Activated CD4-positive, alpha-beta T cell treated with anti-CD3 and anti-CD28 coated beads, Interleukin-2, amount 10 ng/mL, durations not matched to agents 7 days and 5 days (primary cell): ENCODE results near the gene TSC22D3. TPM values are rescaled to one million over a fixed set of nuclear protein-coding genes. Genes with fewer than 3 reads are reported as not detected.

Source experiments
- CTCF ChIA-PET: fragments of 350-600 bp; sonication (Branson Sonifier 250); formaldehyde crosslinking; loops from one replicate; lab custom pipeline; 2021; ENCODE audit warnings: antibody characterized with exemption; lab: Charles Lee
- POLR2A ChIA-PET: fragments of 350-600 bp; sonication (Branson Sonifier 250); formaldehyde crosslinking; loops from one replicate; lab custom pipeline; 2021; ENCODE audit warnings: antibody characterized with exemption; lab: Charles Lee
- DNase-seq: peaks from one replicate; pipeline ENCODE4 v3.0.0-alpha.2; 2020
- H3K27ac Mint-ChIP-seq: one replicate; pipeline ENCODE4 v1.8.0; 2021; ENCODE audit warnings: mild to moderate bottlenecking, moderate library complexity, mixed read lengths
- H3K27me3 Mint-ChIP-seq: one replicate; pipeline ENCODE4 v1.8.0; 2021; ENCODE audit warnings: mixed read lengths
- H3K36me3 Mint-ChIP-seq: one replicate; pipeline ENCODE4 v1.8.0; 2021; ENCODE audit warnings: low read depth, mixed read lengths
- H3K4me1 Mint-ChIP-seq: one replicate; pipeline ENCODE4 v1.8.0; 2021; ENCODE audit warnings: mixed read lengths
- H3K4me3 Mint-ChIP-seq: one replicate; pipeline ENCODE4 v1.8.0; 2021; ENCODE audit warnings: mild to moderate bottlenecking, moderate library complexity, mixed read lengths
- H3K9me3 Mint-ChIP-seq: one replicate; pipeline ENCODE4 v1.8.0; 2021; ENCODE audit warnings: mixed read lengths
- total RNA-seq, 2 experiments: library from RNA; stranded (reverse); gene quantifications; one replicate each; pipeline ENCODE4 v1.2.3, GENCODE V29; 2021

TSC22D3 gene
- total RNA-seq, 2 experiments from 2014 or later: 36.5 to 41.9 TPM

- Mint-ChIP-seq H3K36me3 (no peaks in the 10 kb centered on the region), H3K27me3 (no peaks in the 10 kb centered on the region), H3K9me3 (no peaks in the 10 kb centered on the region), H3K4me3 (no peak overlapping the region), H3K27ac (no peak overlapping the region), H3K4me1 (no peaks in the 10 kb centered on the region)
- DNase-seq: no peak
- CTCF ChIA-PET: interaction anchor here (1.0 to 1.9 kb wide), 2 partner anchors 18 to 53 kb away, joined by 3 to 8 read pairs; no protein-coding TSS in a partner anchor
- POLR2A ChIA-PET: no interaction called here
These were observed 49.6 kb downstream of the TSC22D3 start for GRCh38 chrX:107725761-107726555.

GRCh38 chrX:107724653-107725052 lies 50.9 kb downstream of the TSC22D3 start:
- Mint-ChIP-seq H3K27ac (no peak overlapping the region), H3K4me1 (no peaks in the 10 kb centered on the region), H3K36me3 (no peaks in the 10 kb centered on the region), H3K27me3 (no peaks in the 10 kb centered on the region), H3K4me3 (no peak overlapping the region), H3K9me3 (no peaks in the 10 kb centered on the region)
- ChIA-PET CTCF (interaction anchor here (1.4 to 1.5 kb wide), 2 partner anchors 10 to 65 kb away, joined by 3 read pairs; no protein-coding TSS in a partner anchor), POLR2A (no interaction called here)
- DNase-seq: no peak

GRCh38 chrX:107723511-107723910 lies 52.1 kb downstream of the TSC22D3 start:
- Mint-ChIP-seq H3K9me3 (no peaks in the 10 kb centered on the region), H3K4me1 (no peaks in the 10 kb centered on the region), H3K27ac (peak overlapping the region; percentile 41), H3K27me3 (no peaks in the 10 kb centered on the region), H3K4me3 (no peak overlapping the region), H3K36me3 (no peaks in the 10 kb centered on the region)
- DNase-seq: no peak
- CTCF ChIA-PET: interaction anchor here (1.0 to 1.5 kb wide), 3 partner anchors 9 to 64 kb away, joined by 3 read pairs; no protein-coding TSS in a partner anchor
- POLR2A ChIA-PET: no interaction called here

- no peaks in the 10 kb centered on the region for H3K27me3 Mint-ChIP-seq
- H3K36me3 Mint-ChIP-seq: no peaks in the 10 kb centered on the region
- ChIA-PET POLR2A (no interaction called here), CTCF (interaction anchor here (0.5 to 8.0 kb wide), 4 partner anchors 10 to 54 kb away, joined by 3 to 92 read pairs (median 3); no protein-coding TSS in a partner anchor)
- H3K9me3 Mint-ChIP-seq: no peaks in the 10 kb centered on the region
- H3K27ac Mint-ChIP-seq: no peak overlapping the region
- no peak overlapping the region for H3K4me3 Mint-ChIP-seq
- peaks cover 13% of the 10 kb centered on the region for H3K4me1 Mint-ChIP-seq
- DNase-seq: no peak
These were observed 53.5 kb downstream of the TSC22D3 start for GRCh38 chrX:107721966-107722707.

DNA sequence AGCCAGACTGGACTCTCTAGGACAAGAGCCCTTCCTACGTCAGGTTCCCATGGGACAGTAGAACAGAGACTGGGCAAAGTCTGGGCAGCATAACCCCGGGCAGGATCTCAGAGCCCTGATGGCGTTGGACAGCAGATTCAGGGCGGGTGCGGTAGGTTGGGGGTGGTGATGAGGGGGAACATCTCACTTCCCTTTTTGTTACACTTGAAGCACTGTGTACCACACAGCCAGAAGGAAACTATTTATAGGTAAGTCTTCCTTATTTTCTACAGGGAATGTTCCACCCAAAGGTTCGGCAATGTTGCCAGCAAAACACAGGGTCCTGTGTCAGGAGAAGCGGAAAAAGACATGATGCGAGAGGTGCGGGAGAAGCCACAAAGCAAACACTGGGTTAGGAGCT lies 54.3 kb downstream of the TSC22D3 start:
- Mint-ChIP-seq H3K4me3 (no peak overlapping the region), H3K27ac (no peak overlapping the region), H3K4me1 (peaks cover 14% of the 10 kb centered on the region), H3K36me3 (peaks cover 2% of the 10 kb centered on the region), H3K9me3 (no peaks in the 10 kb centered on the region), H3K27me3 (no peaks in the 10 kb centered on the region)
- ChIA-PET CTCF (interaction anchor here (0.6 to 8.0 kb wide), 2 partner anchors 48 to 59 kb away, joined by 5 to 92 read pairs; no protein-coding TSS in a partner anchor), POLR2A (no interaction called here)
- no peak for DNase-seq

DNA sequence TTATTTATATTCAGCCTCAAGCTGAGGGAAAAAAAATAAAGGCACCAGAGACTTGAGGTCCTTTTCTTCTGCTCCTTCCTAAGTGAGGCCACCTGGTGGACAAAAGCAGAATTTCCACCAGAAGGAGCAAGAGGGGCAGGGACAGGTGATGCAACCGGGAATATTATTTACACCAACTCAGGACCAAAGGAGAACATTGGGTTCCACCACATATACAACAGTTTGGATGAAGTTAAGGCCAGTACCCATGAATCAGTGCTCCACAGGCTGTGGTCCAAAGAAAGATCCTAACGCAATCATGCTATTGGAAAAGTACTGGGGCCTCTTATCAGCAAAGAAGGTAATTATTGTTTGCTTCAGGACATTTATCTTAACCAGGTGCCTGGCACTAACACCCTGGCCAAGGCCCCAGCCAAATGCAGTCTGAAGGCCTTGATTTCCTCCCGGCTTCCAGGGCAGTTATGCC lies 57.4 kb downstream of the TSC22D3 start:
- POLR2A ChIA-PET: interaction anchor here (2.3 kb wide), 1 partner anchor 45 kb away, joined by 7 read pairs; no protein-coding TSS in a partner anchor
- Mint-ChIP-seq H3K9me3 (no peaks in the 10 kb centered on the region), H3K27me3 (no peaks in the 10 kb centered on the region), H3K27ac (peak overlapping the region; percentile 95), H3K36me3 (peaks cover 25% of the 10 kb centered on the region), H3K4me1 (peaks cover 27% of the 10 kb centered on the region), H3K4me3 (peak overlapping the region; percentile 87)
- DNase-seq: peak; percentile 69
- CTCF ChIA-PET: interaction anchor here (0.9 to 8.0 kb wide), 8 partner anchors 11 to 63 kb away, joined by 3 to 92 read pairs (median 13); no protein-coding TSS in a partner anchor

GRCh38 chrX:107716816-107717700 lies 58.5 kb downstream of the TSC22D3 start:
- peak overlapping the region; percentile 87 for H3K4me3 Mint-ChIP-seq
- peaks cover 31% of the 10 kb centered on the region for H3K36me3 Mint-ChIP-seq

GRCh38 chrX:107716118-107716684 lies 59.4 kb downstream of the TSC22D3 start:
- Mint-ChIP-seq H3K36me3 (peaks cover 32% of the 10 kb centered on the region), H3K27ac (peak overlapping the region; percentile 95), H3K9me3 (no peaks in the 10 kb centered on the region), H3K4me3 (peak overlapping the region; percentile 87), H3K27me3 (no peaks in the 10 kb centered on the region), H3K4me1 (peaks cover 44% of the 10 kb centered on the region)
- ChIA-PET CTCF (interaction anchor here (0.9 to 8.0 kb wide), 7 partner anchors 11 to 62 kb away, joined by 3 to 92 read pairs (median 14); no protein-coding TSS in a partner anchor), POLR2A (interaction anchor here (1.0 to 2.3 kb wide), 2 partner anchors 40 to 43 kb away, joined by 3 to 7 read pairs; no protein-coding TSS in a partner anchor)
- DNase-seq: peak; percentile 8

More at GRCh38 chrX:107716816-107717700, 58.5 kb downstream of the TSC22D3 start:
- peak; percentile 90 for DNase-seq
- H3K4me1 Mint-ChIP-seq: peaks cover 37% of the 10 kb centered on the region
- ChIA-PET CTCF (interaction anchor here (0.9 to 8.0 kb wide), 11 partner anchors 12 to 62 kb away, joined by 3 to 92 read pairs (median 13); no protein-coding TSS in a partner anchor), POLR2A (interaction anchor here (1.0 to 2.3 kb wide), 2 partner anchors 41 to 44 kb away, joined by 3 to 7 read pairs; no protein-coding TSS in a partner anchor)
- H3K9me3 Mint-ChIP-seq: no peaks in the 10 kb centered on the region
- peak overlapping the region; percentile 95 for H3K27ac Mint-ChIP-seq
- no peaks in the 10 kb centered on the region for H3K27me3 Mint-ChIP-seq

- peak; percentile 16 for DNase-seq
- Mint-ChIP-seq H3K36me3 (peaks cover 33% of the 10 kb centered on the region), H3K9me3 (no peaks in the 10 kb centered on the region), H3K27ac (peak overlapping the region; percentile 90), H3K4me3 (peak overlapping the region; percentile 87), H3K4me1 (peaks cover 51% of the 10 kb centered on the region), H3K27me3 (no peaks in the 10 kb centered on the region)
- CTCF ChIA-PET: interaction anchor here (1.1 to 8.0 kb wide), 5 partner anchors 10 to 61 kb away, joined by 5 to 92 read pairs (median 16); no protein-coding TSS in a partner anchor
- POLR2A ChIA-PET: interaction anchor here (1.0 kb wide), 1 partner anchor 42 kb away, joined by 3 read pairs; no protein-coding TSS in a partner anchor
These were observed 60.1 kb downstream of the TSC22D3 start for GRCh38 chrX:107715331-107716117.

DNA sequence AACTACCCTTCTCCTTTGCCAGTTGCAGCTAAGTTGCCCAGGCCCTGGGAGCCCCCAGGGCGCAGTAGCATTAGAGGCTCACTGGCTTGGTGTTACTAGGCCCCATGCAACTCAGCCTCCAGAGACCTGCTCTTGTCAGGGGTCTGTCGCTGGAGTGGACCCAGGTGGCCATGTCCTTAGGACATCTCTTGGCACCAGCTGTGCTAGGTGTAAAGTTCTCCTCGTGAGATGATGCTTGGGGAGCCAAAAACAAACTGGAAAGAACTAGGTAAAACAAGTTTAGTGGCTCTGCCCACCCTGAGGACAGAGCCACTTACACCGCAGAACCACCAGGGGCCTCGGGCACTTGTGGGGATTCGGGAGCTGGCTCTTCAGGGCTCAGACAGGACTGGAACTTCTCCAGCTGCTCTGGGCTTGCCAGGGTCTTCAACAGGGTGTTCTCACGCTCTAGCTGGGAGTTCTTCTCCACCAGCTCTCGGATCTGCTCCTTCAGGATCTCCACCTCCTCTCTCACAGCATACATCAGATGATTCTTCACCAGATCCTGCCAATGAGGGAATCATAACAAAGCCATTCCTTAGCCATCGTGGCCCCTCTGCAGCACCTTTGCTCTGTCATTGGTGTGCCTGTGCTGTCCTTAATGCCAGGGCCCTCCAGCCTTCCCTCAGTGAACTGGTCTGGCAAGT lies 61.2 kb downstream of the TSC22D3 start:
- Mint-ChIP-seq H3K36me3 (peaks cover 33% of the 10 kb centered on the region), H3K27ac (peak overlapping the region; percentile 90), H3K27me3 (no peaks in the 10 kb centered on the region), H3K4me3 (peak overlapping the region; percentile 6), H3K9me3 (no peaks in the 10 kb centered on the region), H3K4me1 (peaks cover 57% of the 10 kb centered on the region)
- ChIA-PET POLR2A (no interaction called here), CTCF (interaction anchor here (0.7 to 8.0 kb wide), 4 partner anchors 10 to 41 kb away, joined by 3 to 92 read pairs (median 20); no protein-coding TSS in a partner anchor)
- no peak for DNase-seq
